Subcutaneous abdominal adipose tissue (tissue), 5 donors: Measurements from ENCODE around the gene NFE2L3.
"Not testable (repeated sequence)": the region's sequence is repeated elsewhere in the genome, so short reads cannot be mapped to it uniquely, and the experiment has no call there.

Experiments used
- H3K27ac ChIP-seq: one replicate; pipeline ENCODE4 v1.7.0; 2013; ENCODE audit warnings: low read depth, mild to moderate bottlenecking, inconsistent platforms, low read length, moderate library complexity
- H3K27me3 ChIP-seq, 5 donors: one replicate each; pipeline ENCODE4 v1.7.0; 2013; ENCODE audit warnings: low read length in 5 of 5, inconsistent platforms in 1 of 5; ENCODE audit not compliant: control insufficient read depth in 5 of 5, insufficient read depth in 4 of 5
- H3K36me3 ChIP-seq, 5 donors: one replicate each; pipeline ENCODE4 v1.7.0; 2013; ENCODE audit warnings: low read length in 5 of 5; ENCODE audit not compliant: control insufficient read depth in 5 of 5, insufficient read depth in 5 of 5
- H3K4me1 ChIP-seq, 5 donors: one replicate each; pipeline ENCODE4 v1.7.0; 2013; ENCODE audit warnings: low read length in 5 of 5, mild to moderate bottlenecking in 3 of 5, moderate library complexity in 1 of 5; ENCODE audit not compliant: control insufficient read depth in 5 of 5, insufficient read depth in 5 of 5
- H3K4me3 ChIP-seq, 5 donors: one replicate each; pipeline ENCODE4 v1.7.0; 2013; ENCODE audit warnings: low read length in 5 of 5, low read depth in 1 of 5
- H3K9ac ChIP-seq, 5 donors: one replicate each; pipeline ENCODE4 v1.7.0; 2013; ENCODE audit warnings: low read length in 5 of 5, mild to moderate bottlenecking in 4 of 5, moderate library complexity in 3 of 5
- H3K9me3 ChIP-seq, 5 donors: one replicate each; pipeline ENCODE4 v1.7.0; 2013; ENCODE audit warnings: low read length in 5 of 5; ENCODE audit not compliant: control insufficient read depth in 5 of 5
- donor health status: healthy.
- donor health status: healthy.
- donor health status: healthy.
- donor health status: healthy.
- donor health status: healthy.

Gene NFE2L3

GRCh38 chr7:26145238-26145637 lies 6.8 kb upstream of the NFE2L3 start:
- no peak overlapping the region for H3K4me3 ChIP-seq
- H3K27ac ChIP-seq = no peak overlapping the region
- no peaks in the 10 kb centered on the region for H3K36me3 ChIP-seq
- no peaks in the 10 kb centered on the region for H3K27me3 ChIP-seq
- peaks cover 0 to 28% (median 21%) of the 10 kb centered on the region in 5 donors for H3K4me1 ChIP-seq
- H3K9ac ChIP-seq = no peak overlapping the region
- no peaks in the 10 kb centered on the region for H3K9me3 ChIP-seq

GRCh38 chr7:26147030-26147429 lies 5.0 kb upstream of the NFE2L3 start:
- Histone ChIP-seq H3K9ac (no peak overlapping the region), H3K27me3 (peaks cover 0 to 3% (median 0%) of the 10 kb centered on the region in 5 donors), H3K27ac (no peak overlapping the region), H3K4me1 (peaks cover 0 to 23% (median 19%) of the 10 kb centered on the region in 5 donors), H3K36me3 (no peaks in the 10 kb centered on the region), H3K4me3 (no peak overlapping the region), H3K9me3 (no peaks in the 10 kb centered on the region)

- H3K4me3 ChIP-seq, H3K27me3 ChIP-seq, H3K36me3 ChIP-seq, H3K9me3 ChIP-seq, H3K9ac ChIP-seq, H3K27ac ChIP-seq: not testable (repeated sequence)
- peaks cover 0 to 19% (median 15%) of the 10 kb centered on the region in 5 donors for H3K4me1 ChIP-seq
Observed at GRCh38 chr7:26147646-26148306, 4.2 kb upstream of the NFE2L3 start.

- H3K4me3 ChIP-seq, H3K9me3 ChIP-seq, H3K36me3 ChIP-seq, H3K9ac ChIP-seq, H3K27ac ChIP-seq, H3K27me3 ChIP-seq: not testable (repeated sequence)
- peaks cover 0 to 23% (median 12%) of the 10 kb centered on the region in 5 donors for H3K4me1 ChIP-seq
Observed at GRCh38 chr7:26148307-26148700, 3.7 kb upstream of the NFE2L3 start.

- H3K4me1 ChIP-seq = peaks cover 0 to 29% (median 15%) of the 10 kb centered on the region in 5 donors
- no peaks in the 10 kb centered on the region for H3K9me3 ChIP-seq
- no peak overlapping the region for H3K4me3 ChIP-seq
- no peak overlapping the region for H3K9ac ChIP-seq
- peaks cover 0 to 11% (median 4%) of the 10 kb centered on the region in 5 donors for H3K27me3 ChIP-seq
- H3K36me3 ChIP-seq = no peaks in the 10 kb centered on the region
- no peak overlapping the region for H3K27ac ChIP-seq
Observed at GRCh38 chr7:26149391-26149977, 2.5 kb upstream of the NFE2L3 start.

GRCh38 chr7:26151096-26151495 lies 902 bp upstream of the NFE2L3 start:
- H3K27ac ChIP-seq = no peak overlapping the region
- no peak overlapping the region for H3K9ac ChIP-seq
- peaks cover 0 to 45% (median 22%) of the 10 kb centered on the region in 5 donors for H3K4me1 ChIP-seq
- no peaks in the 10 kb centered on the region for H3K9me3 ChIP-seq
- peaks cover 0 to 11% (median 4%) of the 10 kb centered on the region in 5 donors for H3K27me3 ChIP-seq
- no peaks in the 10 kb centered on the region for H3K36me3 ChIP-seq
- H3K4me3 ChIP-seq = no peak overlapping the region

- H3K4me1 ChIP-seq = peaks cover 0 to 50% (median 22%) of the 10 kb centered on the region in 5 donors
- no peak overlapping the region for H3K27ac ChIP-seq
- H3K36me3 ChIP-seq = no peaks in the 10 kb centered on the region
- peaks cover 0 to 11% (median 4%) of the 10 kb centered on the region in 5 donors for H3K27me3 ChIP-seq
- H3K9ac ChIP-seq = peak overlapping the region in 3 of 5 donors; percentile 11 to 59 (median 52)
- no peaks in the 10 kb centered on the region for H3K9me3 ChIP-seq
- H3K4me3 ChIP-seq = peak overlapping the region; percentile 35 to 71 (median 66)
Observed at GRCh38 chr7:26151650-26151952, 397 bp upstream of the NFE2L3 start.

GRCh38 chr7:26152782-26153240 lies 813 bp downstream of the NFE2L3 start:
- peak overlapping the region in 2 of 5 donors; percentile 30 to 52 for H3K9ac ChIP-seq
- peak overlapping the region; percentile 45 to 71 (median 68) for H3K4me3 ChIP-seq
- not testable (repeated sequence) for H3K27ac ChIP-seq, H3K9me3 ChIP-seq, H3K36me3 ChIP-seq
- peaks cover 0 to 11% (median 4%) of the 10 kb centered on the region in 5 donors for H3K27me3 ChIP-seq
- peaks cover 0 to 51% (median 22%) of the 10 kb centered on the region in 5 donors for H3K4me1 ChIP-seq

GRCh38 chr7:26153241-26153822 lies 1.3 kb downstream of the NFE2L3 start:
- Histone ChIP-seq H3K4me3 (peak overlapping the region; percentile 45 to 71 (median 49)), H3K27me3 (peaks cover 0 to 11% (median 4%) of the 10 kb centered on the region in 5 donors), H3K9ac (peak overlapping the region in 2 of 5 donors; percentile 30 to 52), H3K4me1 (peaks cover 0 to 51% (median 22%) of the 10 kb centered on the region in 5 donors), H3K9me3 (no peaks in the 10 kb centered on the region), H3K27ac (no peak overlapping the region), H3K36me3 (no peaks in the 10 kb centered on the region)
